GM18907 (cell line): ENCODE data around the gene FTCDNL1.

Experiments
- ATAC-seq: cut with Tn5 transposase; IDR thresholded peaks from one replicate; pipeline ENCODE4 v1.9.1; 2021; ENCODE audit warnings: mild to moderate bottlenecking, moderate library complexity; ENCODE audit not compliant: unreplicated experiment

Gene FTCDNL1

DNA sequence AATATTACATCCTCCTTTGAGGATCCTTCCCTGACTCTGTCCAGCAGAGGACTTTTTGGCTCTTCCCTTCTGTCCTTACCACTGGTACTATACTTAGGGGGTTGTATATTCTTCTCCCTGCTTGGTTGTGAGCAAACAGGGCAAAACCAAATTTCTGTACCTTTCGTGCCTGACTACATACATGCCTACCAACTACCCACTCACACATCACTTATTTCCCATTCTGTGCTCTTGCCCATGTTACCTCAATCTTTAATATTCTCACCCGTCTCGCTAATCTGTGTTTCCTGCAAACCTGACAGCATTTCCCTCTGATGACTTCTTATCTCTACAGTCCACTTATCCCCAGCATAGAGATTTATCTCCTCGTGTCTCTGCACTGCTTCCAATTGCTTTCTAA is 58.6 kb downstream of the FTCDNL1 start:
- no peak for ATAC-seq

DNA sequence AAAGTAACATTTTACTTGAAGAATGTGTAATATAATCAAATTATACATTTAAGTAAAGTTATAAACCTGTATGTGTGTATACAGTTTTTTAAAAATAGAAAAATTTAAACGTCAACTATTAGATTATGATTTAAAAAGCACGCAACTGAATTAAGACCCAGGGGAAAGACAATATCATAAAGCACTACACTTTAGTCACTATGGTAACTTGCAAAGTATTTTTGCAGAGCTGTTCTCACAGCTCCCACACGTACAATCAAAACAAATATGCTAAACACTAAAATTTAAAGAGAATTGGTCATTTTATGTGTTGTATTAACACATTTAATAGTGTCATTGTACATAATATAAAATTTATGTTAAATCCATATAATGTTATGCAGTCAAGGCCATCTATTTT is 59.7 kb downstream of the FTCDNL1 start:
- ATAC-seq: no peak

DNA sequence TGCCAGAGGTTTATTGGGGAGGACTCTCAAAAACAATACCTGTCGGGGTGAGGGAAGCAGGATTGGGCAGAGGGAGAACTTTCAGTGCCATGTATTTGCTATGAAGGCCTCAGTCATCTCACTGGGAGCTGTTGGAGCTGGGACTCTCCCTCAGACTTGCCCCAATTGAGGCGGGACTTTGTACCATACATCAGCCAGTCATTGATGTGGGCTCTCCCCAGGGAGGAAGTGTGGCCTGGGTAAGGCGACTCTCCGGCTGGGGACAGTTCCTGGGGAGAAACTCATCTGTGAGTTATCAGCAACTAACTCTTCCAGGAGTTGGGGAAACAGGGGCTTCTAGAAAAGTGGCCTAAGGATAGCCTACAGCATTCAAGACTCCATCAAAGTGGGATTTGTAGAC is 66.5 kb downstream of the FTCDNL1 start:
- ATAC-seq: no peak

DNA sequence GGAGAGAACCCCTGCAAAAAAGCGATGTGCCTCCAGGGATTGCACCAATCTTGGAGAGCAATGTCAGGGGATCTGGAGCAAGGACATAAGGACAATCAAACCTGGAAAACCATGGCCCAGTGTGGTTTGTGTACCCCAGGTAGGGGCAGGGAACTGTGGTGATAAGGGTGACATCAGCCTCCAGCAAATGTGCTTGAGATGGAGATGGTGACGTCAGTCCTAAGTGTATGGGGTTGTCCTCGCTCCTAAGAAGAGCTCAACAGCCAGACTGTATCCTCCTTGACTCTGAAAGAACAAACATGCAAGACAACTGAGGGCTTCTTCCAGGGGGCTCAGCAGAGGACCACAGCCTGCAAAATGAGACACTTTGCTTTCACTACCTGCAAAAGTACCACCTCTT is 71.4 kb downstream of the FTCDNL1 start:
- ATAC-seq: no peak

DNA sequence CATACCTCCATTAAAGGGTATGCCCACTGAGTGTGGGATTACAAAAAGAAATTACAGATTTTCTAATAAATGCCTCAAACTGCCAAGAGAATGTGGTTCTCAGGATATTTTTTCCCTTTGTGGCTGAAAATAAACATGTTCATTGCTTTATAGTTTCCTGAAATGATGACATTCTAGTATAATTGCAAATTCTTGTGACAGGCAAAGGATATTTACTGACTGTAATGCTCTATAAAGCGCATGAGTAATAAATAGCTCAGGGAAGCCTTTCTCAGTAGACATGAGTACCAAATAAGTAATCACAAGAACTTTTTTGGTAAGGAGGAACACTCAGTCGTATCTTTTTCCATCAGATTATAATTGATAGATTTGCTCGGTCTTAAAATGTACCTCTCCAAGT is 72.3 kb downstream of the FTCDNL1 start:
- no peak for ATAC-seq

DNA sequence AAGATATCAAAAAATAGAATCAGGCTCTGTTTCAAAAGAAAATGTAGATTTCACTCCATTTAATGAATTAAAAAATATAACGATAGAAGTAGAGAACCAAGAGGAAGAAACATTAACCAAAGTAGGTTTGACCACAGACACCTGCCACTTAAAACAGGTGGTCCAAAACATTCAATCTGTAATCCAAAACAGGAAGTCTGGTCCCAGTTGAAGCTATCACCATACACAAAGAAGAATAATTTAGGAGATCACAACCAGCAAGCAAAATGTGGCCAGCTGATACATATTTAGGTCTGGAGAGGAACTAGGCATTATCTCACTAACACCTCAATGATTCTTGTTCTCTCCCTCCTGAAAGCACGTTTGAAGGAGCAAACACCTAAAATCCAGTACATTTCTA is 73.1 kb downstream of the FTCDNL1 start:
- ATAC-seq: no peak

DNA sequence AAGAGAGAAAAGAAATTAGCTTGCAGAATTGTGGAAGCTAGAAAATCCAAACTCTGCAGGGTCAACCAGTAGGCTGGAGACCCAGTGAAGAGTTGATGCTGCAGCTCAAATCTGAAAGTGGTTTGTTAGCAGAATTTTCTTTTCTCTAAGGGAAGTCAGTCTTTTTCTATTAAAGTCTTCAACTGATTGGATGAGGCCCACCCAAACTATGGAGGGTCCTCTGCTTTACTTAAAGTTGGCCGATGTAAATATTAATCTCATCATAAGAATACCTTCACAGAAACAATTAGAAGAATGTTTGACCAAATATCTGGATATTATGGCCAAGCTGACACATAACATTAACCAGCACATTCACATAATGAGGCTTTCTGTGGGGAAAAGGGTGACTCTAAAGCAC is 73.7 kb downstream of the FTCDNL1 start:
- no peak for ATAC-seq

DNA sequence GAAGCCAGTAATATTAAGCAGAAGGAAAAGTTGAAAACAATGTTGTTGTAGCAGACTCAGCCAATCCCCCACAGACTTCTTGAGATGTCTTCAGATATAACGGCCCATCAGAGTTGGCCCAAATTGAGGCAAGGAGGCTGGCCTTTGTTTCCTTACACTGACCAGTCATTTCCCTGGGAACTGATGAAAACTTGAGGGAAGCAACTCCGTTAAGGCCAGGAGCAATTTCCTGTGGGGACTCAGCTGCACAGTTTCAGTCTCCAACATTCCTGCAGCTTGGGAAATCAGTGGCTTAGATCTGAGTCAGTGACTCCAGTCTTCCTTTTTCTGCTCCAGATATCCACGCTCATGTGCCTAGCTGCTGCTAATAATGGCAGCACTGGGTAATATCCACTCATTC is 75.7 kb downstream of the FTCDNL1 start:
- no peak for ATAC-seq

DNA sequence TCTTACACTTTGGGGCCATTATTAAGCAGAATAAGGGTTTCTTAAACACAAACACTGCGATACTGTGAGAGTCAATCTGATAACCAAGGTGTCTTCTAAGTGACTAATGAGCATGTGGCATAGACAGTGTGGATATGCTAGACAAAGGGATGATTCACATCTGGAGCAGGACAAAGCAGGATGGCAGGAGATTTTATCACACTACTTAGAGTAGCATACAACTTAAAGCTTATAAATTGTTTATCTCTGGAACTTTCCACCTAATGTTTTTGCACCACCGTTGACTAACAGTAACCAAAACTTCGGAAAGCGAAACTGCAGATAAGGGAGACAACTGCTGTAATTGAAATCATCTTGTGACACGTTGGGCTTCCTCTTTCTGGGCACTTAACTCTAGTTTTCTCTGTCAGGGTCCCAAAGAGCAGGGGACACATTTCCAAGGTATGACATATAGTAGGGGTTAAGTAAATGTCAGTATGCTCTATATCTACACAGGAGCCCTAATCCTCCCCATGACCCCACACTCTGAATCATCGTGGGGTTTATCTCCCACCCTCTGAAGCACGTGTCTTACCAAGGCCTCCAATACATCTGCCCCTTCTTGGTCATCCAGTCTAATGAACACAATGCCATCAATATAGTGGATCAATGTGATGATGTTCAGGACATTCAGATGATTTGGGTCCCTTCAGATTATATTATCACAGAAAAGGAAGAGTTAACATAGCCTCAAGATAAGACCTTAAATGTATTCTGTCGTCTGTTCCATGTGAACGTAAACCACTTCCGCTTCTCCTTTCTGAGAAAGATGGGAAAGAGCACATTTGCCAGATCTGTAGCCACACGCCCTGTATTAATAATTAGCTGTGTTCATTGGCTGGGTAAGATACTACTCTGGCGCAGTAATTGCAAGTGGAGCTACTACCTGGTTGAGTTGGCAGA is 78.7 kb downstream of the FTCDNL1 start:
- no peak for ATAC-seq

DNA sequence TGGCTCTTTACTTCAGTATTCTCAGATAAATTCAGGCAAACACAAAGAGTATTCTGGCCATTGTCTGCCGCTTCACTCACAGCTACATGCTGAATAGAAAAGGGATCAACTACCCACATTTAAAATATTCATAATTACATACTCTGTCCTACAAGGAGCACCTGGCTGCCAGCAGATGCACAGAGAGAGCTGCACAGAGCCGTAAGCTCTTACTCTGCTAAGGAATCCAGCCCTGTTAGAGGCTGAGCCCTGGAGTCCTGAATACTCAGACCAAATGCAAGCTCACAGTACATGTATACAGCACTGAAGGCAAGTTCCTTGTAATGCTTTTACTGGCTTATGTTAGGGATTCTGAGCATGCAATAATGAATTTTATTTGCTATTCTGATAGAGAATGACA is 80.3 kb downstream of the FTCDNL1 start:
- no peak for ATAC-seq

DNA sequence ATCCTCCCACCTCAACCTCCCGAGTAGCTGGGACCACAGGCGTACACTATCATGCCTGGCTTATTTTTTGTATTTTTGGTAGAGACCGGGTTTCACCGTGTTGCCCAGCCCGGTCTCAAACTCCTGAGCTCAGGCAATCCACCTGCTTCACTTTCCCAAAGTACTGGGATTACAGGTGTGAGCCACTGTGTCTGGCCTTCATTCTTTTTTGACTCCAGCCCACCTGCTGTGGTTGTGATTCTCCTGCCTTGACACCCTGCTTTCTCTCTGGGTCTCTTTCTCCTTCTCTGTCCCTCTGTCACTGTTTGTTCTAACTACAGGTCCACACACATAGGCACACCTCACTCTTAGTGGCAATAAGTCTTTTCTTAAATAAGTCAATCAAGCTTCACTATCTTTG is 85.3 kb downstream of the FTCDNL1 start:
- ATAC-seq: no peak

DNA sequence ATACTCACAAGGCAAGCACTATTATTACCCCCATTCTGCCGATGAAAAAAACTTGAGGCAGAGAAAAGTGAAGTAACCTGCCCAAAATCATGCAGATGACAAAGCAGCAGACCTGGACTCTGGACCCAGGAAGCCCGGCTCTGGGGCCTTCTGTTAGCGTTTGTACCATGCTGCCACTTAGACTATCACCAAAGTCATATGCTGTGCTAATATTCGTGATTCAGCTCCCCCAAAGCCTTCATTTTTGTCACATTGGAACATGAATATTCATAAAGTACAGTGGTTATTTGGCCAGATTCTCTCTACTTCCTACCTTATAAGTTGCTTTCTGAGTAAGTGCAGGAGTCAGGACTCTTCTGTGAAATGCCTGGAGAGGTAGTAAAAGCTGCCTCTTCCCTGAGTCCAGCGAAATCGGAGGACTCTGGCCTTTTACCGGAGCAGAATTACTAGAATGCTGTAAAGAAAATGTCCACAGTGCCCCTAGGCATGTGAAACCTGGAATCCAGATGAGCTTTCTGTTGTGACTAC is 86.7 kb downstream of the FTCDNL1 start:
- ATAC-seq: no peak

DNA sequence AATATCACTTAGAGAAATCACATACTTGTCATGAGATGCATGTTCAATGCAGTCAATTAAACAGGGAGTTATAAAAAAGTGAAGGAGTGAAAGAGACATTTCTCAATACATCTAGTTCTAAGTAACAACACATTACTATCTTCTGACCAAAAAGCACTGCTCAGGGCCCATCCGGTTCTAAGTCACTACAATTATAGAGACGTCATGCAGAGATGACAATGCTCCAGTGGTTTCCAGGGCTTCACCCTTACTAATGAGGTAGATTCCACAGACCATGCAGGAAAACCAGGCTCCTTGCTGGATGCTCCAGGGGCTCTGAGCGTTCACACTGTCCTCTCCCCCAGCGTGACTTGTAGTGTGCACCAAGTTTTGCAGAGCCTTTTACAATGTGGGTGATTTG is 88.0 kb downstream of the FTCDNL1 start:
- ATAC-seq: no peak

DNA sequence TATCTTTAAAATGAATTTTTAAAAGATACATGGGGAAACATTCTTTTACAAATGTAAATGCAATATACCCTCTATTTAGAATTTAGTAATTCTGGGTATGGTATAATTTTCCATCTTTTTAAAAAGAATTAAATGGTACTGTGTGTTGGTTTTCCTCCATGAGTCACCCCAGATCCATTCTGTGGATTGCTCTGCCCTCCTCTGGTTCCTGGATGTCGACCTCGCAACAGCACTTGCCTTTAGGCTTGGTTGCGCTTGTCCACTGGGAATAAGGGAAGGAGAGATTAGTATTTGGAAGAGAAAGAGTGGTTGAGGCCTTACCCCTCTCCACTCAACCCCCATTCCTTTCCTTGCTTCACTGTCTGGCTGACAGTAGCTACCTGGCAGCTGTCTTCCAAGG is 90.4 kb downstream of the FTCDNL1 start:
- no peak for ATAC-seq

DNA sequence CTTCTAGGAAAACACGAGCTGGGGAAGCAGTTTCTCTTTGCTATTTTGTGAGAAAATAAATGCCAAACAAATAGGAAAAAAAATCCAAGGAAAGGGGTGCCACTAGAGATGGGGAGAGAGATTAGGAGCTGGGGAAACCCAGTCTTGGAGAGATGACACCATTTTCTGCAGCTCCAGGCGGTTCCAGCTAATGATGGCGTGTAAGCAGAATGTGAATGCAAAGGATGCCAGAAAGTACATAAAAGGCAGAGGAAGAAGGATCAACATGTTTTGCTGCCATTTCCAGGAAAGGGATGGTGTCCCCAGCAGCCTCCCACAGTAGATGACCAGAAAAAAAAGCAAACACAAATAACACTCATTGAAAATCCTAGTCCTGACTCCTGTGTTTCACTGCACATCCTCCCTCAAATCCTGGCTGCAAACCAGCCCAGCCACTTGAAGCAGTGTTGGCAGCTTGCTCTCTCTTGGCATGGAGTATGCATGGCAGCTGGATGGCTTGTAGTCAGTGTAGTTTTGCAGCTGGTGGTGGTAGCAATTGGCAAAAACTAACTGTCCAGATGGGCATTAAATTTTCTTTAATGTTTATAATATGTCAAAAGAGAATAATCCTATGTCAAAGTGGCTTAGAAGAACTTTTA is 93.6 kb downstream of the FTCDNL1 start:
- ATAC-seq: no peak

DNA sequence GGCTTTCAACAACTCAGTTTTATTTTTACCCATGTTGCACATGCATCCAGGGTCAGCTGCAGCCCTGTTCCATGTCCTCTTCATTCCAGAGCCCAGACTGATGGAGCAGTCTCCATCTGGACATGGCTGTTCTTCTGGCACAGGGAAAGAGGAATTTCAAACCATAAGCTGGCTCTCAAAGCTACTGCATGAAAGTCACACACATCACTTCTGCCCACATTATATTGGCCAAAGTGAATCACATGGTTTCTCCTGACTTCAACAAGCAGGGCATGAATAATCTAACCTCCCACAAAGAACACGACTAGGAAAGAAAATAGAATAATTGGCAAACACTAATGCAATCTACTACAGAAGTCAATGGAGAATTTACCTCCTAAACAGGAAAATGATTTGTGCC is 94.2 kb downstream of the FTCDNL1 start:
- no peak for ATAC-seq

DNA sequence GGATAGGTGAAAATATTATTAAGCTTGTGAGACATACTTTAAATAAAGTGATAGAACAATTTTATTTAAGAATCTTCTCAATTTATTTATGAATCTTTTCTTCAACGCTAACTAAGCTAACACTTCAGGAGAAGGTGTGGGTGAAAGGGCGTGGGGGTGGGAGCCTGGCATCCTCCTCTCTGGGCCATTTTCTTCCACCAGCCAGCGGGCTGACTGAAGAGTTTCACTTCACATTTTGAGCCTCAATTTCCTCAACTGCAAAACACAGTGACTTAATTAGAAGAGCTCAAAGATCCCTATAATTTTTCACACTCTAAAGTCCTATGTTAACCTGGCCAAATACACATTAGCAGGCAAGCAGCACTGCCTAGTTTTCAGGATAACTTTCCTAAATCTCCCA is 94.8 kb downstream of the FTCDNL1 start:
- no peak for ATAC-seq

DNA sequence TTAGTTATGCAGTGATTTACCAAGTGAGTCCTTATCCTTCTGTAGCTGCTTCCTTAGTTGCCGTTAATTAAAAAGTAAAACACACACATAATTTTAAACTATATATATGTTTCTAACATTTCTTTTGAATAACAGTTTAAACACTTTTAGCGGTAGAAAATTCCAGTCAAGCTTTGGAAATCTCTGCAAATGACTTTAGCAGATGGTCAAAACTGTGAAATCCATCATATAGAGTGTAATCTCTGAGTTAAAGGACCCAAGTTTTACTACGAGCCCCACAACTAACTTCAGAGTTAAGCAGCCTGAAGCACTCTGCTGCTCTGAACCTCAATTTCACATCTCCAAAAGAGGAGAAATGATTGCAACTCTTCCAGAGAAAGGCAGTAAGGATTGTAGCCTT is 96.2 kb downstream of the FTCDNL1 start:
- no peak for ATAC-seq

DNA sequence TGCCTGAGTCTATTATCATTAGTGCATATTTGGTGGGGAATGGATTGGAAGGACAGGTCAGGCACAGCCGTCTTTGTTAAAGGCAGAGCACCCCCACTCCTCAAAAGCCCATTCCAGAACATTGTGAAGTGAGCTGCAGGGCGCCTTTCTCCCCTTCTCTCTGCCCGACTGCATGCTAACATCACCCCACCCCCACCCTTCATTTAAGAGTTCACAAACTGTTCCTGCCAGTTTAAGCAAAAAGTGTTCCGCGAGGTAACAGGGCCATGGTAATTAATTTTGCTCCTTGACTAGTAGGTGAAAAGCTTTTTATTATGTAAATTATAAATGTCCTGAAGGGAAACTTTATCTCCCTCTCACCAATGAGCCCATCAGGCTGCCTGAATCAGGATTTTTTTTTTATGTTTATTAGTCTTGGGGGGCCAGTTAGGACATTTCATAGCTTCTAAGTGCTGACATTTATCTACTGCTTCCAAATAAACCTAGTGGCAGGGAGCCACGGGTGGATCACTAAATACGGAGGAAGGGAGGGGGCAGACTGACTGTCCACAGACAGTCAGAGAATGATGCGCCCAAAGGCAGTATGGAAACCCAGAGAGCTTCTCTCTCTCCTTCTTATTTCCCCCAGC is 99.4 kb downstream of the FTCDNL1 start:
- ATAC-seq: no peak

DNA sequence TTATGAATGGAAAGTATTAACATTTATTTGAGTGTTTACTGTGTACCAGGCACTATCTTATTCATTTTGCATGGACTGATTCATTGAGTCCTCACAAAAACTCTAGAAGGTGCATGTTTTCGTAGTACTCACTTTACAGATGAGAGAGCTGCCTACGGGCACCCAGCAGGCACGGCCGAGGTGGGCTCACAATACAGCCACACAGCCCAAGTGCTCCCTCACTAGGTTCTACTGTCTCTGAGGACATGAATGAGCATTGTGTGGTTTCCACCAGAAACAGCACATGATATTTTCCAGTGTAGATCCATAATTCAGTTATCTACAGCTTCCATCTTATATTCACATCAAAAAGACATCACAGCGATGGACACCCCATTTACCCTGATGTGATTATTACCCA is 101.4 kb downstream of the FTCDNL1 start:
- no peak for ATAC-seq

DNA sequence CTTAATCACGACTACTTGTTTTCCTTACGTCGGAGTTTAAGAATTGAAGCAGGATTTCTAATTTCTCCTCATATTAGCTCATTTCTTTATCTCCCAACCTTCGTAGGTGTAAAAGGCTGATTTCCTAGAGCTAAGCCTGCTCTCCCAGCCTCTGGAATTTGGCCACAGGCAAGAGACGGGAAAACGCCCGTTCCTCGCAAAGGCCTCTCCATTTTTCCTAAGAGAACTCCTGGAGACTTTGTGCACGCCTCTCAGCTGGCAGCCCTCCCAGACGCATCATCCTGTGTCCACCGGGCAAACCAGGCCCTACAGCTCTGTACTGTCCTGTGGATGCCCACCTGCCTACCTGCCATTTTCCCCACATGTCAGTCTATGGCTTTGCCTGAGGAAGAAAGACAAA is 106.3 kb downstream of the FTCDNL1 start:
- ATAC-seq: no peak

DNA sequence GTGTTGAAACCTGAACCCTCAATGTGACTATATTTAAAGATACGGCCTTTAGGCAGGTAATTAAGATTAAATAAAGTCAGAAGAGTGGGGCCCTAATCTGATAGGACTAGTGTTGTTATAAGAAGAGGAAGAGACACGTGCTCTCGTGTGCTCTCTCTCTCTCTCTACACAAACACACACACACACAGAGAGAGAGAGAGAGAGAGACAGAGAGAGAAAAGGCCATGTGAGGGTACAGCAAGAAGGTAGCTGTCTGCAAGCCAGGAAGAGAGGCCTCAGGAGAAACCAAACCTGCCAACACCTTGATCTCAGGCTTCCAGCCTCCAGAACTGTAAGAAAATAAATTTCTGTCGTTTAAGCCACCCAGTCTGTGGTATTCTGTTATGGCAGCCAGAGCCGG is 106.7 kb downstream of the FTCDNL1 start:
- no peak for ATAC-seq
